ENCODE results near the gene ZNF492.

Gene ZNF492

GRCh38 chr19:22623841-22624221 lies 10.3 kb upstream of the ZNF492 start:
- Histone ChIP-seq H3K9me3 (ENCODE audit: insufficient read depth, low read depth, low read length) (peaks cover 4% of the 10 kb centered on the region; the same call in 1 of the 2 replicates), H3K9me2 (replicated peaks; ENCODE audit: low read depth, low read length) (no peaks in the 10 kb centered on the region)
- TF ChIP-seq CTCF (conservative IDR thresholded peaks at IDR 0.05; ENCODE audit: low read length) (no peak), EZH2phosphoT487 (IDR thresholded peaks at IDR 0.05; ENCODE audit: borderline replicate concordance) (no peak)

DNA sequence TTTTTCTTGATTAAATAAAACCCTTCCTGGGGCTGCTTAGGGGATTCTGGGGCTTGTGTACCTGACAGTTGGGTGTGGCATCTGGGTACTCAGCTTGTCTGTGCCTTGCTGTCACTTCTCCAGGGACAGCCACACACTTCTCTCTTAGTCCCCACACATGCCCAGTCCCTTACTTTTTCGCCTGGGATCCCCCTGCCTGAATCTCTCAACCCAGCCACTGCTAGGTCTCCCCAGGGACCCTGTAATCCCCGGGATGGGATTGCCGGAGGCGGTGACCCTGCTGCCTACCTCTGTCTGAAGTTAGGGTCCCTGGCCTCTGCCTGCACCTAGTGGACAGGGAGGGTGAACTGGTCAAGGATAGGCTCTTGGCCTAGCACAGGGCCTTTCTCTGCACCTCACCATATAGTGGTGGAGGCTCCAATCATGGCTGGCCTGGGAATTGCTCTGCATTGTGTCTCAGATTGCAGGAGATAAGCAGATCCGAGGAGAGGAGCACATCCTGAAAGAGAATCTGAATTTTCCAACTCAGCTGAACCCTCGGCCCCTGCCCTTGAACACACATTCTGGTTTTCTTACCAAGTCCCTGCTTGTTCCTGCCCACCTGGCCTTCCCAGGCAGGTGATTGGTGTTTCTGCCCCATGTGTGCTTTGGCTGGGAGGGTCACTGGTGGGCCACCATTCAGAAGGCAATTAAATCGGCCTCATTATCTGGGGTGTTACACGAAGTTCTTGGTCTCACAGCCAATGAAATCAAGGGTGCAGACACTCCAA lies 8.7 kb upstream of the ZNF492 start:
- TF ChIP-seq CTCF (conservative IDR thresholded peaks at IDR 0.05; ENCODE audit: low read length) (no peak), EZH2phosphoT487 (IDR thresholded peaks at IDR 0.05; ENCODE audit: borderline replicate concordance) (no peak)
- Histone ChIP-seq H3K9me3 (ENCODE audit: insufficient read depth, low read depth, low read length) (no peaks in the 10 kb centered on the region; the same call in 1 of the 2 replicates), H3K36me3 (ENCODE audit: insufficient read depth, low read length) (no peaks in the 10 kb centered on the region)

More at GRCh38 chr19:22623841-22624221, 10.3 kb upstream of the ZNF492 start:
- Histone ChIP-seq H3K4me1 (ENCODE audit: insufficient read depth, low read length, poor library complexity, severe bottlenecking) (no peaks in the 10 kb centered on the region), H3K4me2 (ENCODE audit: low read depth, low read length, poor library complexity, severe bottlenecking) (no peak overlapping the region), H3K9ac (ENCODE audit: low read depth, low read length, poor library complexity, severe bottlenecking) (no peak overlapping the region), H3K27me3 (ENCODE audit: insufficient read depth, low read length, poor library complexity, severe bottlenecking) (no peaks in the 10 kb centered on the region), H3K36me3 (ENCODE audit: insufficient read depth, low read length) (no peaks in the 10 kb centered on the region), H3F3A (ENCODE audit: low read depth) (no peaks in the 10 kb centered on the region), H3K79me2 (ENCODE audit: insufficient read depth, low read length) (no peaks in the 10 kb centered on the region), H3K4me3 (ENCODE audit: low read length, poor library complexity, severe bottlenecking) (no peak overlapping the region), H2AFZ (ENCODE audit: low read length) (no peak overlapping the region), H4K20me1 (ENCODE audit: insufficient read depth, low read length, poor library complexity, severe bottlenecking) (no peaks in the 10 kb centered on the region)

DNA sequence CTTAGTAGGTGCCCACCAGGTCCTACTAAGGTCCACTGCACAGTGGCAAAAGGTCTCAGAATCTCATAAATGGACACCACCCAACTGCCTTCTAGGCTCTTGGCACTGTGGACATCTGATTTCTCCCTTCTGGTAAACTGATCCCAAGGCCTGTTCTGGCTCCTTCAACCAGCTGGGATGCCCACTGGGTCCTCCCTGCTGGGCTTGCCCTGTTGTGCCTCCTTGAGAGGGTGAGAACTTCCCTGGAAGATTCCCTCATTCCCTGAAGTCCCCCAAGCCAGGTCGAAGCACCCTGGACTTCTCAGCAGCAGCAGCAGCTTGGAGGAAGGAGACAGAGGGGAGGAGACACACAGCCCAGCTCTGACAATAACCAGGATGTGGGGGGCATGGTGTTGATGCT lies 6.6 kb upstream of the ZNF492 start:
- H3K9me3 ChIP-seq (ENCODE audit: insufficient read depth, low read depth, low read length) = no peaks in the 10 kb centered on the region; the same call in 1 of the 2 replicates
- no peak overlapping the region for H3K4me2 ChIP-seq (ENCODE audit: low read depth, low read length, poor library complexity, severe bottlenecking)
- H3K79me2 ChIP-seq (ENCODE audit: insufficient read depth, low read length) = no peaks in the 10 kb centered on the region
- no peak overlapping the region for H3K4me3 ChIP-seq (ENCODE audit: low read length, poor library complexity, severe bottlenecking)
- no peak overlapping the region for H2AFZ ChIP-seq (ENCODE audit: low read length)
- H3K9ac ChIP-seq (ENCODE audit: low read depth, low read length, poor library complexity, severe bottlenecking) = no peak overlapping the region
- H3K27me3 ChIP-seq (ENCODE audit: insufficient read depth, low read length, poor library complexity, severe bottlenecking) = no peaks in the 10 kb centered on the region
- no peaks in the 10 kb centered on the region for H3K9me2 ChIP-seq (replicated peaks; ENCODE audit: low read depth, low read length)
- no peaks in the 10 kb centered on the region for H3K4me1 ChIP-seq (ENCODE audit: insufficient read depth, low read length, poor library complexity, severe bottlenecking)
- TF ChIP-seq CTCF (conservative IDR thresholded peaks at IDR 0.05; ENCODE audit: low read length) (no peak), EZH2phosphoT487 (IDR thresholded peaks at IDR 0.05; ENCODE audit: borderline replicate concordance) (no peak)
- no peaks in the 10 kb centered on the region for H3K36me3 ChIP-seq (ENCODE audit: insufficient read depth, low read length)
- no peaks in the 10 kb centered on the region for H4K20me1 ChIP-seq (ENCODE audit: insufficient read depth, low read length, poor library complexity, severe bottlenecking)
- H3F3A ChIP-seq (ENCODE audit: low read depth) = no peaks in the 10 kb centered on the region

More for the DNA sequence above, 8.7 kb upstream of the ZNF492 start:
- Histone ChIP-seq H3K4me1 (ENCODE audit: insufficient read depth, low read length, poor library complexity, severe bottlenecking) (no peaks in the 10 kb centered on the region), H3F3A (ENCODE audit: low read depth) (no peaks in the 10 kb centered on the region), H3K9me2 (replicated peaks; ENCODE audit: low read depth, low read length) (no peaks in the 10 kb centered on the region), H3K27me3 (ENCODE audit: insufficient read depth, low read length, poor library complexity, severe bottlenecking) (no peaks in the 10 kb centered on the region), H2AFZ (ENCODE audit: low read length) (no peak overlapping the region), H3K9ac (ENCODE audit: low read depth, low read length, poor library complexity, severe bottlenecking) (no peak overlapping the region), H4K20me1 (ENCODE audit: insufficient read depth, low read length, poor library complexity, severe bottlenecking) (no peaks in the 10 kb centered on the region), H3K79me2 (ENCODE audit: insufficient read depth, low read length) (no peaks in the 10 kb centered on the region), H3K4me3 (ENCODE audit: low read length, poor library complexity, severe bottlenecking) (no peak overlapping the region), H3K4me2 (ENCODE audit: low read depth, low read length, poor library complexity, severe bottlenecking) (no peak overlapping the region)

Data from Loucy (cell line).